Measurements from ENCODE around the gene GREB1L. TPM values are rescaled to one million over a fixed set of nuclear protein-coding genes. Genes with fewer than 3 reads are reported as not detected.

Gene GREB1L
- total RNA-seq, 2 experiments from 2014 or later, result not detected

DNA sequence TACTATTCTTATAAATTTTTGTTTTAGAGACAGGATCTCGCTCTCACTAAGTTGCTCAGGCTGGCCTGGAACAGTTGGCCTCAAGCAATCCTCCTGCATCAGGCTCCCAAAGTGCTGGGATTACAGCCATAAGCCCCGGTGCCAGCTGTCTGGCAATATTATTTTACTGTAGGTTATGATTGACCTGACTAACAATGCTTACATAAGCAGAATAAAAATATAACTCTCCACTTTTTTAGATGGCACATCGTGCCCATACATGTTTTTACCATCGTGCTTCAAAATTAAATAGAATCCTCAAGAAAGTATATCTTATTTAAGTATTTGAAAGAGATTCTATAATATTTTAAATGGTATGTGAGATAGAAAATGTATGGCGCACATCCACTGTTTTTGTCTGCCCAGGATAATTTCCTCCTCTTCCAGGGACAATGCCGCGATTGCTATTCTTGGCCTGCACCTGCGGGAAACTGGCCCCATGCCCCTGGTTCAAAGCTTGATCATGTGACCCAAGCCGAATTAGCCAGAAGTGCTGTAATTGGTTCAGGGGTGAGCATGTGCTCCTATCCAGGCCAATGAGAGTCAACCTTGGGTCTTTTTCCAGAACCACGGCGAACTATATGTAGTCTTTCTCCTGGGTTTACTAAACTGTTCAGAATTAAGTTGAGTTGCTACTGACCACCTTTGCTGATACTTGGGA, 38.3 kb upstream of the GREB1L start:
- no peak overlapping the region for H3K4me2 ChIP-seq (ENCODE audit: low read length)
- H3K9me3 ChIP-seq (ENCODE audit: low read length), result no peaks in the 10 kb centered on the region
- CTCF ChIA-PET (ENCODE audit: unreplicated experiment), result no interaction called here
- no peaks in the 10 kb centered on the region for H3K79me2 ChIP-seq (ENCODE audit: insufficient read depth, low read depth, low read length)
- no TSS peak for BruUV-seq (replicated peaks)
- no peak overlapping the region for H3K27ac ChIP-seq (ENCODE audit: low read depth, low read length, poor library complexity, severe bottlenecking)
- no peak for DNase-seq (ENCODE audit: low spot score)
- POLR2A ChIA-PET, result no interaction called here
- H3K4me1 ChIP-seq (ENCODE audit: insufficient read depth, low read length, poor library complexity, severe bottlenecking), result no peaks in the 10 kb centered on the region
- H2AFZ ChIP-seq (ENCODE audit: low read length), result no peak overlapping the region
- no peaks in the 10 kb centered on the region for H4K20me1 ChIP-seq (ENCODE audit: insufficient read depth, low read length)
- no peaks in the 10 kb centered on the region for H3K36me3 ChIP-seq (ENCODE audit: insufficient read depth, low read length)
- TF ChIP-seq EZH2phosphoT487 (IDR thresholded peaks at IDR 0.05; ENCODE audit: borderline replicate concordance, low read depth, low read length), result no peak
- TF ChIP-seq, protein P1, sequence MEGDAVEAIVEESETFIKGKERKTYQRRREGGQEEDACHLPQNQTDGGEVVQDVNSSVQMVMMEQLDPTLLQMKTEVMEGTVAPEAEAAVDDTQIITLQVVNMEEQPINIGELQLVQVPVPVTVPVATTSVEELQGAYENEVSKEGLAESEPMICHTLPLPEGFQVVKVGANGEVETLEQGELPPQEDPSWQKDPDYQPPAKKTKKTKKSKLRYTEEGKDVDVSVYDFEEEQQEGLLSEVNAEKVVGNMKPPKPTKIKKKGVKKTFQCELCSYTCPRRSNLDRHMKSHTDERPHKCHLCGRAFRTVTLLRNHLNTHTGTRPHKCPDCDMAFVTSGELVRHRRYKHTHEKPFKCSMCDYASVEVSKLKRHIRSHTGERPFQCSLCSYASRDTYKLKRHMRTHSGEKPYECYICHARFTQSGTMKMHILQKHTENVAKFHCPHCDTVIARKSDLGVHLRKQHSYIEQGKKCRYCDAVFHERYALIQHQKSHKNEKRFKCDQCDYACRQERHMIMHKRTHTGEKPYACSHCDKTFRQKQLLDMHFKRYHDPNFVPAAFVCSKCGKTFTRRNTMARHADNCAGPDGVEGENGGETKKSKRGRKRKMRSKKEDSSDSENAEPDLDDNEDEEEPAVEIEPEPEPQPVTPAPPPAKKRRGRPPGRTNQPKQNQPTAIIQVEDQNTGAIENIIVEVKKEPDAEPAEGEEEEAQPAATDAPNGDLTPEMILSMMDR (conservative IDR thresholded peaks at IDR 0.05; ENCODE audit: low read length), result no peak
- H3K9me2 ChIP-seq (ENCODE audit: insufficient read depth, low read length), result no peaks in the 10 kb centered on the region
- H3K4me3 ChIP-seq (ENCODE audit: low read depth, low read length, poor library complexity, severe bottlenecking), result no peak overlapping the region
- intact Hi-C loops (cut with micrococcal nuclease; ENCODE audit: unreplicated experiment), result no loop called here

DNA sequence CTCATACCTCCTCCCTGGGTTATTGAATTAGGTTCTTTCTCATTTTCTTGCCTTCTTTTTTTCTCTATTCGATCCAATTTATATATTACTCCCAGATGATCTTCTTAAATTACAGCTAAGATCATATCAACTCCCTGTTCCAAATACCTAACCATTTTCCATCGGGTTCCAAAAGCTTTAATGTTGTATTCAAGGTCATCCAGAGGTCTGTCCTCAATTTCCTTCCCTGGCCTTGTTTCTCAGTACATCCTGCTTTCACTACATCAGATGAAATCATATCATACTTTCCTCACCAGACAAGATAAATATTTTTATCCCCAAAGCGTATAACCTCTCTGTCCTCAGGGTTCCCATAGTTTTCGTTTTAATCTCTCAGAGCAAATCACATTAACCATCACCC, 36.3 kb upstream of the GREB1L start:
- Histone ChIP-seq H3K9me2 (ENCODE audit: insufficient read depth, low read length) (no peaks in the 10 kb centered on the region), H3K4me1 (ENCODE audit: insufficient read depth, low read length, poor library complexity, severe bottlenecking) (no peaks in the 10 kb centered on the region), H3K4me3 (ENCODE audit: low read depth, low read length, poor library complexity, severe bottlenecking) (no peak overlapping the region), H3K27ac (ENCODE audit: low read depth, low read length, poor library complexity, severe bottlenecking) (no peak overlapping the region), H3K9me3 (ENCODE audit: low read length) (no peaks in the 10 kb centered on the region), H4K20me1 (ENCODE audit: insufficient read depth, low read length) (no peaks in the 10 kb centered on the region), H2AFZ (ENCODE audit: low read length) (no peak overlapping the region), H3K79me2 (ENCODE audit: insufficient read depth, low read depth, low read length) (no peaks in the 10 kb centered on the region), H3K36me3 (ENCODE audit: insufficient read depth, low read length) (no peaks in the 10 kb centered on the region), H3K4me2 (ENCODE audit: low read length) (no peak overlapping the region)
- no TSS peak for BruUV-seq (replicated peaks)
- CTCF ChIA-PET (ENCODE audit: unreplicated experiment), result no interaction called here
- intact Hi-C loops (cut with micrococcal nuclease; ENCODE audit: unreplicated experiment), result no loop called here
- TF ChIP-seq, protein P1 (conservative IDR thresholded peaks at IDR 0.05; ENCODE audit: low read length), result no peak
- no peak for TF ChIP-seq EZH2phosphoT487 (IDR thresholded peaks at IDR 0.05; ENCODE audit: borderline replicate concordance, low read depth, low read length)
- POLR2A ChIA-PET, result interaction anchor here (0.6 kb wide), 1 partner anchor 643 kb away, joined by 3 read pairs; no protein-coding TSS in a partner anchor
- DNase-seq (ENCODE audit: low spot score), result no peak

DNA sequence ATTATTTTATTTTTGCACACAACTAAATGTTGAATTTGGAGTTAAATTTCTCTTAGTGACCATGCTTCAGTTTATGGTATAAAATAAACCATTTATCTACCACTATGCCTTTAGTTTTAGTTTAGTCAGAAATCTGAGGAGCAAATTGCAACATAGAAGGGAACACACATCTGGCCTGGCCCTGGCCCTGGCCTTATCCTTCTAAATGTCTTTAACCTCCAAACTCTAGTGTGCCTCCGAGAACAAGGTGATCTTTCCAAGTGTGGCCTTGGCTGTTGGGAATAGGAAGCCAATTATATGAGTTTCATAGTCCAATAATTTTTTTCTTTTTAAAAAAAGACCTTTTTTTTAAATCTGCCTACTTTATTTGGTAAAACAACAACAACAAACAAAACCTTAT, 31.8 kb upstream of the GREB1L start:
- no peak overlapping the region for H3K4me3 ChIP-seq (ENCODE audit: low read depth, low read length, poor library complexity, severe bottlenecking)
- H3K9me2 ChIP-seq (ENCODE audit: insufficient read depth, low read length), result no peaks in the 10 kb centered on the region
- no peaks in the 10 kb centered on the region for H3K79me2 ChIP-seq (ENCODE audit: insufficient read depth, low read depth, low read length)
- POLR2A ChIA-PET, result no interaction called here
- no TSS peak for BruUV-seq (replicated peaks)
- no peak overlapping the region for H3K27ac ChIP-seq (ENCODE audit: low read depth, low read length, poor library complexity, severe bottlenecking)
- no peak for DNase-seq (ENCODE audit: low spot score)
- H3K9me3 ChIP-seq (ENCODE audit: low read length), result no peaks in the 10 kb centered on the region
- no peak overlapping the region for H2AFZ ChIP-seq (ENCODE audit: low read length)
- CTCF ChIA-PET (ENCODE audit: unreplicated experiment), result no interaction called here
- intact Hi-C loops (cut with micrococcal nuclease; ENCODE audit: unreplicated experiment), result no loop called here
- no peaks in the 10 kb centered on the region for H4K20me1 ChIP-seq (ENCODE audit: insufficient read depth, low read length)
- TF ChIP-seq, protein P1 (conservative IDR thresholded peaks at IDR 0.05; ENCODE audit: low read length), result no peak
- TF ChIP-seq EZH2phosphoT487 (IDR thresholded peaks at IDR 0.05; ENCODE audit: borderline replicate concordance, low read depth, low read length), result no peak
- no peaks in the 10 kb centered on the region for H3K4me1 ChIP-seq (ENCODE audit: insufficient read depth, low read length, poor library complexity, severe bottlenecking)
- H3K36me3 ChIP-seq (ENCODE audit: insufficient read depth, low read length), result no peaks in the 10 kb centered on the region
- H3K4me2 ChIP-seq (ENCODE audit: low read length), result no peak overlapping the region
